Stimulated activated CD8-positive, alpha-beta memory T cell treated with anti-CD3 and anti-CD28 coated beads, Interleukin-7, amount 100 ng/mL, for 48 hours (primary cell): ENCODE measurements around the gene TPPP3.

Experiments used
- DNase-seq, 2 donors: peaks; one replicate each; pipeline ENCODE4 v3.0.0-alpha.2; 2020; ENCODE audit warnings: low read depth in 1 of 2; ENCODE audit errors: extremely low read depth in 1 of 2

The TPPP3 gene

DNA sequence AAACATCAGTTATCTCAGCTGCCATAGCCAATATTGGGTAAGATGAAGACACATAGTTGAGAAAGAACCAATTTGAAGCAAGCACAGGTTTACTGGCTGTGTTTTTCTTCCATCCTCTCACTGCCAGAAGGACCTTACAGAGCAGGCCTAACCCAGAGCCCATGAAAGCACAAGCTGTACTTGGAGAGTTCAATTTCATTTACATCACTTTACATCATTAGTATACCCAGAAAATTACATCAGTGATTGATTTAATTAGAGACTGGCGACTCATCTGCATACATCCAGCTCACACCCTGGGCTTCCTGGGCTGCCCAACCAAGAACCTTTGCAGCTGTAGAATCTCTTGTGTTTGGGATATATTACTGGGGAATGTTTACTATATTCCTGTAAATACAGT lies 43.0 kb downstream of the TPPP3 start:
- no peak for DNase-seq

- DNase-seq = no peak
Observed at GRCh38 chr16:67349172-67349571, 44.1 kb downstream of the TPPP3 start.

DNA sequence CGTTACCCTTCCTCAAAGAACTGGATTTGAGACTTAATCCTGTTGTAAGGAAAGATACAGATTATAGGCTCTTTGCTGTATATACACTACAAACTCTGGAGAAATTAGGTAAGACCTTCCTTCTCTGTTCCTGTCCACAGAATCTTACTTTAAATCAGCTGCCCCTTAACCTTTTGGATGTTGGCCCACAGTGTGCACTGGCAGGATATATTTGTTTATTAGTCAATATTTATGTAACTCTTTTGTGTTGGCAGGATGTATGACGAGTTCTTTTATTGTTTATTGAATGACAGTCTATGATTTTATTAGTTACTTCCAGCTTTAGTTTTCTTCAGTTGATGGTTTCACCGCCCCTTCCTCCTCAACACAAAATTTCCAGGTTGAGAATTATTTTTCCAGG lies 47.0 kb downstream of the TPPP3 start:
- no peak for DNase-seq

GRCh38 chr16:67345401-67345800 lies 47.9 kb downstream of the TPPP3 start:
- DNase-seq = no peak

- DNase-seq = no peak
Observed at GRCh38 chr16:67342616-67343015, 50.7 kb downstream of the TPPP3 start.

DNA sequence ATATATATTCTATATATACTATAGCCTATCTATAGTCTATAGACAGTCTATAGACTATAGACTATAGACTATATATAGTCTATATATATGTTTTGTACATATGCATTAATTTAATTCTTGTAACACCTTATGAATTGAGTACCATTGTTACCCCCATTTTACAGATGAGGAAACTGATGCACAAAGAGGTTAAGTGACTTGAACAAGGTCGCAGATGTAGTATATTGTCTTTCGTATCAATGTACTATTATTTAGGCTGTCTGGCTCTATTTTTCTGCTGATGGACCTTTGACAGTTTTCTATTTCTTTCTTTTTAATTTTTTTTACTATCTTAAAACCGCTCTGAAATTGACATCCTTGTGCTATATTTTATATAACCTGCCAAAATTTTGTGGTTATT lies 52.0 kb downstream of the TPPP3 start:
- no peak for DNase-seq
